ENCODE results near the gene DRD3. TPM values are rescaled to one million over a fixed set of nuclear protein-coding genes. Genes with fewer than 3 reads are reported as not detected.

The DRD3 gene
- total RNA-seq, 4 donors from 2014 or later, result not detected

GRCh38 chr3:114207768-114208167, 28.9 kb upstream of the DRD3 start:
- Histone ChIP-seq H3K27me3 (no peaks in the 10 kb centered on the region), H3K4me1 (no peaks in the 10 kb centered on the region), H3K4me3 (no peak overlapping the region), H3K9me3 (no peaks in the 10 kb centered on the region), H3K27ac (no peak overlapping the region), H3K36me3 (no peaks in the 10 kb centered on the region)
- no peak for ATAC-seq
- TF ChIP-seq CTCF (IDR thresholded peaks at IDR 0.05) (no peak), POLR2AphosphoS5 (IDR thresholded peaks at IDR 0.05) (no peak), EP300 (IDR thresholded peaks at IDR 0.05) (no peak), POLR2A (IDR thresholded peaks at IDR 0.05) (no peak)
- WGBS, 2 donors (ENCODE audit: low coverage in 1 of 2), result 81 to 84% methylated on average over 4 of the region's 4 CpGs

GRCh38 chr3:114206342-114206741, 27.5 kb upstream of the DRD3 start:
- 81 to 97% methylated on average over 3 of the region's 3 CpGs for WGBS, 2 donors (ENCODE audit: low coverage in 1 of 2)
- no peaks in the 10 kb centered on the region for H3K4me1 ChIP-seq
- ATAC-seq, result no peak

GRCh38 chr3:114205541-114205940, 26.7 kb upstream of the DRD3 start:
- ATAC-seq, result no peak
- no peaks in the 10 kb centered on the region for H3K4me1 ChIP-seq
- H3K27me3 ChIP-seq, result no peaks in the 10 kb centered on the region
- 56 to 68% methylated on average over 2 of the region's 2 CpGs for WGBS, 2 donors (ENCODE audit: low coverage in 1 of 2)
- H3K4me3 ChIP-seq, result no peak overlapping the region
- TF ChIP-seq EP300 (IDR thresholded peaks at IDR 0.05) (no peak), CTCF (IDR thresholded peaks at IDR 0.05) (no peak), POLR2AphosphoS5 (IDR thresholded peaks at IDR 0.05) (no peak), POLR2A (IDR thresholded peaks at IDR 0.05) (no peak)
- no peaks in the 10 kb centered on the region for H3K9me3 ChIP-seq
- H3K36me3 ChIP-seq, result no peaks in the 10 kb centered on the region
- no peak overlapping the region for H3K27ac ChIP-seq

More at GRCh38 chr3:114206342-114206741, 27.5 kb upstream of the DRD3 start:
- TF ChIP-seq POLR2AphosphoS5 (IDR thresholded peaks at IDR 0.05), result no peak
- no peak for TF ChIP-seq EP300 (IDR thresholded peaks at IDR 0.05)
- TF ChIP-seq CTCF (IDR thresholded peaks at IDR 0.05), result no peak
- no peak for TF ChIP-seq POLR2A (IDR thresholded peaks at IDR 0.05)
- Histone ChIP-seq H3K36me3 (no peaks in the 10 kb centered on the region), H3K27me3 (no peaks in the 10 kb centered on the region), H3K9me3 (no peaks in the 10 kb centered on the region), H3K27ac (no peak overlapping the region), H3K4me3 (no peak overlapping the region)

GRCh38 chr3:114194750-114195149, 15.9 kb upstream of the DRD3 start:
- Histone ChIP-seq H3K27ac (no peak overlapping the region), H3K9me3 (no peaks in the 10 kb centered on the region), H3K4me1 (no peaks in the 10 kb centered on the region), H3K36me3 (no peaks in the 10 kb centered on the region), H3K27me3 (no peaks in the 10 kb centered on the region), H3K4me3 (no peak overlapping the region)
- ATAC-seq, result no peak
- TF ChIP-seq EP300 (IDR thresholded peaks at IDR 0.05) (no peak), POLR2A (IDR thresholded peaks at IDR 0.05) (no peak), POLR2AphosphoS5 (IDR thresholded peaks at IDR 0.05) (no peak), CTCF (IDR thresholded peaks at IDR 0.05) (no peak)
- WGBS, 2 donors (ENCODE audit: low coverage in 1 of 2), result 57 to 88% methylated on average over 1 of the region's 1 CpG

- Histone ChIP-seq H3K36me3 (no peaks in the 10 kb centered on the region), H3K9me3 (no peaks in the 10 kb centered on the region), H3K4me1 (no peaks in the 10 kb centered on the region), H3K4me3 (no peak overlapping the region), H3K27ac (no peak overlapping the region), H3K27me3 (no peaks in the 10 kb centered on the region)
- TF ChIP-seq POLR2AphosphoS5 (IDR thresholded peaks at IDR 0.05), result no peak
- TF ChIP-seq POLR2A (IDR thresholded peaks at IDR 0.05), result no peak
- no peak for TF ChIP-seq EP300 (IDR thresholded peaks at IDR 0.05)
- no peak for TF ChIP-seq CTCF (IDR thresholded peaks at IDR 0.05)
- no peak for ATAC-seq
Measured at GRCh38 chr3:114192136-114192535, 13.3 kb upstream of the DRD3 start.
